HepG2 (cell line): Measurements from ENCODE around the gene TSC22D4. TPM values are rescaled to one million over a fixed set of nuclear protein-coding genes. Genes with fewer than 3 reads are reported as not detected.
A peak's percentile ranks its signal among the peaks of the same experiment; 100 is the strongest.

Experiments
- ARID5B ChIP-seq: IDR thresholded peaks from 2 replicates; pipeline ENCODE4 v1.4.0; 2020; ENCODE audit warnings: mild to moderate bottlenecking, missing genetic modification reagents
- IRF2 ChIP-seq: IDR thresholded peaks from 2 replicates; pipeline ENCODE4 v1.6.1; 2018; ENCODE audit warnings: missing genetic modification reagents, missing compliant biosample characterization
- RARA ChIP-seq: IDR thresholded peaks from 2 replicates; pipeline ENCODE4 v1.6.1; 2016; ENCODE audit warnings: missing genetic modification reagents, missing compliant biosample characterization
- REPIN1 ChIP-seq: sonication (generic); formaldehyde crosslinking; IDR thresholded peaks from 2 replicates; pipeline ENCODE4 v1.8.0; 2022; ENCODE audit warnings: missing genetic modification reagents, low read depth, mild to moderate bottlenecking, borderline replicate concordance
- SNAI1 ChIP-seq: sonication (generic); formaldehyde crosslinking; IDR thresholded peaks from 2 replicates; pipeline ENCODE4 v1.5.0; 2020; ENCODE audit warnings: mild to moderate bottlenecking, missing genetic modification reagents, borderline replicate concordance
- SOX6 ChIP-seq, 2 experiments: fragments of 450-650 bp in 1 of 2; sonication (generic) in 1 of 2; formaldehyde crosslinking in 1 of 2; IDR thresholded peaks; 2 replicates each; pipeline versions ENCODE4 v1.4.0 to v1.6.1; 2017 to 2020; ENCODE audit warnings: antibody characterized with exemption in 1 of 2, mild to moderate bottlenecking in 1 of 2, missing genetic modification reagents in 1 of 2
- THAP8 ChIP-seq: sonication (generic); formaldehyde crosslinking; IDR thresholded peaks from 2 replicates; pipeline ENCODE4 v1.5.1; 2020; ENCODE audit warnings: missing genetic modification reagents, mild to moderate bottlenecking, borderline replicate concordance
- ZBTB14 ChIP-seq: sonication (generic); formaldehyde crosslinking; IDR thresholded peaks from 2 replicates; pipeline ENCODE4 v1.4.0; 2020; ENCODE audit warnings: missing genetic modification reagents
- ZFAT ChIP-seq: sonication (generic); formaldehyde crosslinking; conservative IDR thresholded peaks from 2 replicates; pipeline ENCODE4 v1.8.1; 2023; ENCODE audit warnings: missing genetic modification reagents, inconsistent platforms
- ZFP90 ChIP-seq: sonication (generic); formaldehyde crosslinking; IDR thresholded peaks from 2 replicates; pipeline ENCODE4 v1.8.0; 2022; ENCODE audit warnings: missing genetic modification reagents, mild to moderate bottlenecking, inconsistent platforms, borderline replicate concordance
- ZHX1 ChIP-seq: sonication (generic); formaldehyde crosslinking; IDR thresholded peaks from 2 replicates; pipeline ENCODE4 v1.8.1; 2022; ENCODE audit warnings: low read depth, mild to moderate bottlenecking, missing genetic modification reagents
- ZNF34 ChIP-seq: sonication (generic); formaldehyde crosslinking; IDR thresholded peaks from 2 replicates; pipeline ENCODE4 v1.4.0; 2020; ENCODE audit warnings: mild to moderate bottlenecking, missing genetic modification reagents, borderline replicate concordance
- ZNF598 ChIP-seq: sonication (generic); formaldehyde crosslinking; IDR thresholded peaks from 2 replicates; pipeline ENCODE4 v1.5.1; 2020; ENCODE audit warnings: mild to moderate bottlenecking, missing genetic modification reagents, borderline replicate concordance
- ZNF770 ChIP-seq: sonication (generic); formaldehyde crosslinking; IDR thresholded peaks from 2 replicates; pipeline ENCODE4 v1.5.0; 2020; ENCODE audit warnings: mild to moderate bottlenecking, missing genetic modification reagents
- ZNF850 ChIP-seq: sonication (generic); formaldehyde crosslinking; conservative IDR thresholded peaks from 2 replicates; pipeline ENCODE4 v1.9.0; 2021; ENCODE audit warnings: mild to moderate bottlenecking, missing genetic modification reagents
- ZNF878 ChIP-seq: sonication (generic); formaldehyde crosslinking; IDR thresholded peaks from 2 replicates; pipeline ENCODE4 v1.8.1; 2023; ENCODE audit warnings: mild to moderate bottlenecking, missing genetic modification reagents, moderate library complexity
- polyA plus RNA-seq, 8 experiments: library from polyadenylated mRNA; depleted of rRNA in 3 of 8; stranded (reverse) in 7 of 8; unstranded in 1 of 8; fragments of >200 nt; fragmentation: Illumina TruSeq in 4 of 8; extraction: Trizol in 4 of 8; gene quantifications; 2 replicates each; pipeline versions ENCODE4 v1.2.1 to v1.2.3, GENCODE V29; 2011 to 2016; ENCODE audit warnings: low read depth in 4 of 8, missing spikeins in 1 of 8, mixed read lengths in 1 of 8; ENCODE audit not compliant: insufficient read depth in 1 of 8
- total RNA-seq, 5 experiments: library from RNA; depleted of rRNA; stranded (reverse); fragments of >200 nt; fragmentation: Illumina TruSeq; extraction: Trizol; gene quantifications; 2 replicates each; pipeline ENCODE4 v1.2.3, GENCODE V29; 2016; ENCODE audit warnings: low read depth in 1 of 5

The TSC22D4 gene
- total and polyA plus RNA-seq, 2 of the 13 experiments (the other 11 are each of a cell fraction or from before 2014, with no cell fraction given) = 7.7 to 8.7 TPM

GRCh38 chr7:100428967-100429636, 49.9 kb downstream of the TSC22D4 start (continued):
- TF ChIP-seq ARID5B (CRISPR knock-in tag) (peak; percentile 6; the same call in 1 of the 2 replicates), ZNF770 (peak; percentile 96), SOX6 (IDR thresholded peaks at IDR 0.05) (no peak), SOX6 (CRISPR knock-in tag; IDR thresholded peaks at IDR 0.05) (peak; percentile 61), REPIN1 (0 out of 2 replicates have a peak, but pooled peaks have one; percentile 40), ZHX1 (CRISPR knock-in tag) (no peak; the same call in none of the 2 replicates), ZNF850 (CRISPR knock-in tag) (no peak), RARA (CRISPR knock-in tag) (no peak; the same call in 1 of the 2 replicates), ZFP90 (CRISPR knock-in tag) (peak; percentile 7; the same call in 1 of the 2 replicates), ZBTB14 (CRISPR knock-in tag) (no peak), IRF2 (CRISPR knock-in tag) (no peak), ZNF878 (CRISPR knock-in tag) (no peak), SNAI1 (CRISPR knock-in tag) (no peak), ZNF598 (CRISPR knock-in tag) (no peak), ZFAT (CRISPR knock-in tag) (no peak), ZNF34 (CRISPR knock-in tag) (peak; percentile 14; the same call in 1 of the 2 replicates), THAP8 (CRISPR knock-in tag) (no peak; the same call in 1 of the 2 replicates)
